CD4-positive, alpha-beta T cell (primary cell): ENCODE measurements around the gene APOO. TPM values are rescaled to one million over a fixed set of nuclear protein-coding genes. Genes with fewer than 3 reads are reported as not detected.

Experiments
- ATAC-seq: fragments of 200-7000 bp; cut with Tn5 transposase; one replicate; pipeline ENCODE4 v1.10.0; 2022; ENCODE audit warnings: mild to moderate bottlenecking; ENCODE audit not compliant: poor library complexity
- CTCF ChIA-PET: fragments of 350-600 bp; sonication (Branson Sonifier 250); formaldehyde crosslinking; loops from one replicate; lab custom pipeline; 2021; ENCODE audit warnings: antibody characterized with exemption, inconsistent platforms; lab: Charles Lee
- POLR2A ChIA-PET: fragments of 350-600 bp; sonication (Branson Sonifier 250); formaldehyde crosslinking; loops from one replicate; lab custom pipeline; 2021; ENCODE audit warnings: antibody characterized with exemption, inconsistent platforms; lab: Charles Lee
- DNase-seq, 14 experiments: peaks; one replicate each; pipeline ENCODE4 v3.0.0-alpha.2; 2013 to 2020; ENCODE audit warnings: mixed read lengths in 2 of 14
- H3K27ac ChIP-seq, 2 donors: one replicate each; pipeline versions ENCODE4 v1.5.1 to v1.7.0; 2013; ENCODE audit warnings: low read length in 2 of 2, low read depth in 1 of 2, mild to moderate bottlenecking in 1 of 2
- H3K27me3 ChIP-seq, 2 experiments: 1 replicate in 1 of 2; 2 replicates in 1 of 2; pipeline versions ENCODE4 v1.6.1 to v1.7.0; 2013; ENCODE audit warnings: low read length in 2 of 2, control low read depth in 1 of 2, mild to moderate bottlenecking in 1 of 2, moderate library complexity in 1 of 2; ENCODE audit not compliant: insufficient read depth in 2 of 2, control insufficient read depth in 1 of 2
- H3K36me3 ChIP-seq: one replicate; pipeline ENCODE4 v1.6.1; 2013; ENCODE audit warnings: low read length, control low read depth; ENCODE audit not compliant: insufficient read depth
- H3K4me1 ChIP-seq: one replicate; pipeline ENCODE4 v1.6.1; 2013; ENCODE audit warnings: low read length, control low read depth; ENCODE audit not compliant: insufficient read depth
- H3K4me3 ChIP-seq: one replicate; pipeline ENCODE4 v1.5.1; 2013; ENCODE audit warnings: mild to moderate bottlenecking, low read length, moderate library complexity
- H3K9me3 ChIP-seq, 2 experiments: 1 replicate in 1 of 2; 2 replicates in 1 of 2; pipeline versions ENCODE4 v1.6.1 to v1.7.0; 2013; ENCODE audit warnings: low read length in 2 of 2, mild to moderate bottlenecking in 2 of 2, control low read depth in 1 of 2, moderate library complexity in 1 of 2; ENCODE audit not compliant: control insufficient read depth in 1 of 2, insufficient read depth in 1 of 2
- H3K27ac Mint-ChIP-seq: one replicate; pipeline ENCODE4 v1.8.0; 2020; ENCODE audit warnings: mixed read lengths
- H3K27me3 Mint-ChIP-seq: one replicate; pipeline ENCODE4 v1.8.0; 2021; ENCODE audit warnings: mixed read lengths
- H3K36me3 Mint-ChIP-seq: one replicate; pipeline ENCODE4 v1.8.0; 2021; ENCODE audit warnings: low read depth, mixed read lengths
- H3K4me1 Mint-ChIP-seq: one replicate; pipeline ENCODE4 v1.8.0; 2021; ENCODE audit warnings: low read depth, mixed read lengths
- H3K4me3 Mint-ChIP-seq: one replicate; pipeline ENCODE4 v1.8.0; 2020; ENCODE audit warnings: mild to moderate bottlenecking, mixed read lengths
- H3K9me3 Mint-ChIP-seq: one replicate; pipeline ENCODE4 v1.8.0; 2020; ENCODE audit warnings: mixed read lengths
- intact Hi-C, 2 experiments: fragments of 100-400 bp; cut with DNase I in 1 of 2; cut with micrococcal nuclease in 1 of 2; formaldehyde crosslinking; loops; one replicate each; pipeline versions ENCODE4 v1.15.1 to v1.9.0; 2023 to 2025; cut with DNase I, micrococcal nuclease
- total RNA-seq, 174 experiments: library from RNA in 2 of 174; stranded (reverse) in 2 of 174; gene quantifications; one replicate each; pipeline ENCODE4 v1.2.3 and lab custom pipeline; 2021 to 2026
- TF ChIP-seq, protein P1 (sequence below): fragments of 200-600 bp; IDR thresholded peaks from one replicate; pipeline ENCODE4 v1.8.0; 2022; ENCODE audit warnings: antibody characterized with exemption, mild to moderate bottlenecking

APOO gene
- total RNA-seq, 2 experiments from 2014 or later: 3.3 to 4.9 TPM

DNA sequence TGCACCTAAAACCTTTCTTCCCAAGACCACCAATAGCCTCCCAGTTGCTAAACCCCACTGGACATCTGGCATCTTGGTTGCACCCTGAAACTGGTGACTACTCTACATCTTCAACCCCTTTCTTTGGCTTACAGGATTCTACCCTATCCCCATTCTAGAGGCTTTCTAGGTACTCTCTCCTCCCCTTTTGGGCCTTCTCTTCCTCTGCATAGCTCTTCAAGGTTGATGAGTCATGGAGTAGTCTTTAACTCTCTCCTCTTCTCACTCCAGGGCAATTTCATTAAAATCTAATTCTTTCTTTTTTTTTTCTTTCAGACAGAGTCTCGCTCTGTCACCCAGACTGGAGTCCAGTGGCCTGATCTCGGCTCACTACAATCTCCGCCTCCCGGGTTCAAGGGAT lies 16.8 kb downstream of the APOO start:
- Histone ChIP-seq H3K4me3 (no peak overlapping the region), H3K27me3 (no peaks in the 10 kb centered on the region), H3K9me3 (no peaks in the 10 kb centered on the region), H3K27ac (no peak overlapping the region), H3K36me3 (no peaks in the 10 kb centered on the region), H3K4me1 (no peaks in the 10 kb centered on the region)
- H3K27ac Mint-ChIP-seq: no peak overlapping the region
- no peaks in the 10 kb centered on the region for H3K27me3 Mint-ChIP-seq
- intact Hi-C loops: no loop called here
- TF ChIP-seq, protein P1, sequence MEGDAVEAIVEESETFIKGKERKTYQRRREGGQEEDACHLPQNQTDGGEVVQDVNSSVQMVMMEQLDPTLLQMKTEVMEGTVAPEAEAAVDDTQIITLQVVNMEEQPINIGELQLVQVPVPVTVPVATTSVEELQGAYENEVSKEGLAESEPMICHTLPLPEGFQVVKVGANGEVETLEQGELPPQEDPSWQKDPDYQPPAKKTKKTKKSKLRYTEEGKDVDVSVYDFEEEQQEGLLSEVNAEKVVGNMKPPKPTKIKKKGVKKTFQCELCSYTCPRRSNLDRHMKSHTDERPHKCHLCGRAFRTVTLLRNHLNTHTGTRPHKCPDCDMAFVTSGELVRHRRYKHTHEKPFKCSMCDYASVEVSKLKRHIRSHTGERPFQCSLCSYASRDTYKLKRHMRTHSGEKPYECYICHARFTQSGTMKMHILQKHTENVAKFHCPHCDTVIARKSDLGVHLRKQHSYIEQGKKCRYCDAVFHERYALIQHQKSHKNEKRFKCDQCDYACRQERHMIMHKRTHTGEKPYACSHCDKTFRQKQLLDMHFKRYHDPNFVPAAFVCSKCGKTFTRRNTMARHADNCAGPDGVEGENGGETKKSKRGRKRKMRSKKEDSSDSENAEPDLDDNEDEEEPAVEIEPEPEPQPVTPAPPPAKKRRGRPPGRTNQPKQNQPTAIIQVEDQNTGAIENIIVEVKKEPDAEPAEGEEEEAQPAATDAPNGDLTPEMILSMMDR: no peak
- no peaks in the 10 kb centered on the region for H3K4me1 Mint-ChIP-seq
- ATAC-seq: no peak
- ChIA-PET CTCF (no interaction called here), POLR2A (no interaction called here)
- no peaks in the 10 kb centered on the region for H3K36me3 Mint-ChIP-seq
- H3K4me3 Mint-ChIP-seq: no peak overlapping the region
- no peaks in the 10 kb centered on the region for H3K9me3 Mint-ChIP-seq
- DNase-seq: no peak

DNA sequence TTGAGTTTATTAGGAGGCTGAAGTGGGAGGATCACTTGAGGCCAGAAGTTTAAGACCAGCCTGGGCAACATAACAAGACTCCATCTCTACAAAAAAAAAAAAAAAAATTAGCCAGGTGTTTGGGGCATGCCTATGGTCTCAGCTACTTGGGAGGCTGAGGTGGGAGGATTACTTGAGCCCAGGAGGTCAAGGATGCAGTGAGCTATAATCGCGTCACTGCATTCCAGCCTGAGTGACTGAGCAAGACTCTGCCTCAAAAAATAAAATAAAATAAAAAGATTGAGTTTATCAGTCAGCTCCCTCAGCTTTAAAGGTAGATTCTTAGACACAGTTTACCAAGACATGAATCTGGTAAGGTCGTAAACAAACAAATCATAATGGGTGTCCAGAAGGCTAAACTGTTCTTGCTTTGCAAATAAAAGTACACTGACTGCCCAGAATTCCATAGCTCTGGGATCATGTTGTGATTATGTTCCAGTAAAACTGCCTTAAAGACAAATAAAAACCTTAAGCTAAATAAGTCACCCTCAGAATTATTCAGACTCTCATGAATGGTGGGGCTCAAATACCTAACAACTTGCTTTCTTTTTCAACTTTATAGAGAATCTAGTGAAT lies 18.7 kb downstream of the APOO start:
- TF ChIP-seq, protein P1: no peak
- POLR2A ChIA-PET: no interaction called here
- H3K36me3 Mint-ChIP-seq: no peaks in the 10 kb centered on the region
- H3K9me3 Mint-ChIP-seq: no peaks in the 10 kb centered on the region
- DNase-seq (no peak), ATAC-seq (no peak)
- Histone ChIP-seq H3K27me3 (no peaks in the 10 kb centered on the region), H3K4me1 (no peaks in the 10 kb centered on the region), H3K4me3 (no peak overlapping the region), H3K9me3 (no peaks in the 10 kb centered on the region), H3K27ac (no peak overlapping the region), H3K36me3 (no peaks in the 10 kb centered on the region)
- H3K27ac Mint-ChIP-seq: no peak overlapping the region
- H3K4me1 Mint-ChIP-seq: no peaks in the 10 kb centered on the region
- CTCF ChIA-PET: interaction anchor here (1.0 to 1.3 kb wide), 2 partner anchors 12 to 13 kb away, joined by 3 to 4 read pairs; no protein-coding TSS in a partner anchor
- intact Hi-C loops: no loop called here
- no peak overlapping the region for H3K4me3 Mint-ChIP-seq
- no peaks in the 10 kb centered on the region for H3K27me3 Mint-ChIP-seq

DNA sequence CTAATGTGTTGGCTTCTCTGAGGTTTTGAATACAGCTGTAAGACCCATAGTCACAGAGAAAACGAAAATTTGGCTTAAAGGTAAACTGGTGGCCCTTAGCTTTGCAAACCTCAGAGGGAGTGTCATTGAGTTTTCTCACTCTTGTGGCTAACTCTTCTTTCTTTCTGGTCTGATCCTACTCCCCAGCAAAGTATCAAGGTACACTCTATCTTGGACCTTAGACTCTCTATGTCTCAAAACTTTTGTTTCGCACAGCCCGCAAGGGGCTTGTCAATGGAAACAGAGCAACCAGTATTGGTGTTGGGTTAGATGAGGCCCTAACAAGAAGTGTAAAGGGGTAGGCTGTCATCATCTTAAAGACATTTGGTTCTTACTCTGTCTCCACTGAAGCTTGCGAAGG lies 19.8 kb downstream of the APOO start:
- Mint-ChIP-seq H3K27ac (no peak overlapping the region), H3K9me3 (no peaks in the 10 kb centered on the region), H3K36me3 (no peaks in the 10 kb centered on the region), H3K27me3 (no peaks in the 10 kb centered on the region), H3K4me3 (no peak overlapping the region), H3K4me1 (no peaks in the 10 kb centered on the region)
- Histone ChIP-seq H3K27ac (no peak overlapping the region), H3K4me3 (no peak overlapping the region), H3K9me3 (no peaks in the 10 kb centered on the region), H3K27me3 (no peaks in the 10 kb centered on the region), H3K36me3 (no peaks in the 10 kb centered on the region), H3K4me1 (no peaks in the 10 kb centered on the region)
- POLR2A ChIA-PET: no interaction called here
- DNase-seq (no peak), ATAC-seq (no peak)
- intact Hi-C loops: no loop called here
- CTCF ChIA-PET: interaction anchor here (0.6 to 1.1 kb wide), 3 partner anchors 14 to 26 kb away, joined by 4 to 6 read pairs (median 4); no protein-coding TSS in a partner anchor
- TF ChIP-seq, protein P1: no peak
